HL-60 (cell line): Measurements from ENCODE around the gene RELN.

Experiments
- GABPA ChIP-seq: IDR thresholded peaks from 2 replicates; pipeline ENCODE4 v1.6.1; 2012; ENCODE audit warnings: low read depth
- POLR2AphosphoS5 ChIP-seq: IDR thresholded peaks from 2 replicates; pipeline ENCODE4 v1.6.1; 2012; ENCODE audit warnings: low read depth
- SPI1 ChIP-seq: IDR thresholded peaks from 2 replicates; pipeline ENCODE4 v1.6.1; 2012; ENCODE audit warnings: low read depth, mild to moderate bottlenecking, borderline replicate concordance
- TF ChIP-seq, protein P1 (sequence below): IDR thresholded peaks from one replicate; pipeline ENCODE4 v1.5.1; 2011; ENCODE audit warnings: low read length, control low read depth, inconsistent platforms; ENCODE audit not compliant: insufficient read depth
- TF ChIP-seq, protein P2 (sequence below): IDR thresholded peaks from 2 replicates; pipeline ENCODE4 v1.6.1; 2012; ENCODE audit warnings: low read depth; ENCODE audit not compliant: insufficient replicate concordance

GRCh38 chr7:103576641-103577040 is 412.8 kb downstream of the RELN start:
- TF ChIP-seq, protein P1, sequence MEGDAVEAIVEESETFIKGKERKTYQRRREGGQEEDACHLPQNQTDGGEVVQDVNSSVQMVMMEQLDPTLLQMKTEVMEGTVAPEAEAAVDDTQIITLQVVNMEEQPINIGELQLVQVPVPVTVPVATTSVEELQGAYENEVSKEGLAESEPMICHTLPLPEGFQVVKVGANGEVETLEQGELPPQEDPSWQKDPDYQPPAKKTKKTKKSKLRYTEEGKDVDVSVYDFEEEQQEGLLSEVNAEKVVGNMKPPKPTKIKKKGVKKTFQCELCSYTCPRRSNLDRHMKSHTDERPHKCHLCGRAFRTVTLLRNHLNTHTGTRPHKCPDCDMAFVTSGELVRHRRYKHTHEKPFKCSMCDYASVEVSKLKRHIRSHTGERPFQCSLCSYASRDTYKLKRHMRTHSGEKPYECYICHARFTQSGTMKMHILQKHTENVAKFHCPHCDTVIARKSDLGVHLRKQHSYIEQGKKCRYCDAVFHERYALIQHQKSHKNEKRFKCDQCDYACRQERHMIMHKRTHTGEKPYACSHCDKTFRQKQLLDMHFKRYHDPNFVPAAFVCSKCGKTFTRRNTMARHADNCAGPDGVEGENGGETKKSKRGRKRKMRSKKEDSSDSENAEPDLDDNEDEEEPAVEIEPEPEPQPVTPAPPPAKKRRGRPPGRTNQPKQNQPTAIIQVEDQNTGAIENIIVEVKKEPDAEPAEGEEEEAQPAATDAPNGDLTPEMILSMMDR = no peak
- no peak for TF ChIP-seq POLR2AphosphoS5
- TF ChIP-seq GABPA = no peak
- TF ChIP-seq SPI1 = no peak
- TF ChIP-seq, protein P2, sequence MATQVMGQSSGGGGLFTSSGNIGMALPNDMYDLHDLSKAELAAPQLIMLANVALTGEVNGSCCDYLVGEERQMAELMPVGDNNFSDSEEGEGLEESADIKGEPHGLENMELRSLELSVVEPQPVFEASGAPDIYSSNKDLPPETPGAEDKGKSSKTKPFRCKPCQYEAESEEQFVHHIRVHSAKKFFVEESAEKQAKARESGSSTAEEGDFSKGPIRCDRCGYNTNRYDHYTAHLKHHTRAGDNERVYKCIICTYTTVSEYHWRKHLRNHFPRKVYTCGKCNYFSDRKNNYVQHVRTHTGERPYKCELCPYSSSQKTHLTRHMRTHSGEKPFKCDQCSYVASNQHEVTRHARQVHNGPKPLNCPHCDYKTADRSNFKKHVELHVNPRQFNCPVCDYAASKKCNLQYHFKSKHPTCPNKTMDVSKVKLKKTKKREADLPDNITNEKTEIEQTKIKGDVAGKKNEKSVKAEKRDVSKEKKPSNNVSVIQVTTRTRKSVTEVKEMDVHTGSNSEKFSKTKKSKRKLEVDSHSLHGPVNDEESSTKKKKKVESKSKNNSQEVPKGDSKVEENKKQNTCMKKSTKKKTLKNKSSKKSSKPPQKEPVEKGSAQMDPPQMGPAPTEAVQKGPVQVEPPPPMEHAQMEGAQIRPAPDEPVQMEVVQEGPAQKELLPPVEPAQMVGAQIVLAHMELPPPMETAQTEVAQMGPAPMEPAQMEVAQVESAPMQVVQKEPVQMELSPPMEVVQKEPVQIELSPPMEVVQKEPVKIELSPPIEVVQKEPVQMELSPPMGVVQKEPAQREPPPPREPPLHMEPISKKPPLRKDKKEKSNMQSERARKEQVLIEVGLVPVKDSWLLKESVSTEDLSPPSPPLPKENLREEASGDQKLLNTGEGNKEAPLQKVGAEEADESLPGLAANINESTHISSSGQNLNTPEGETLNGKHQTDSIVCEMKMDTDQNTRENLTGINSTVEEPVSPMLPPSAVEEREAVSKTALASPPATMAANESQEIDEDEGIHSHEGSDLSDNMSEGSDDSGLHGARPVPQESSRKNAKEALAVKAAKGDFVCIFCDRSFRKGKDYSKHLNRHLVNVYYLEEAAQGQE = no peak
